Fibroblast of lung (primary cell): ENCODE results near the gene TMC2. TPM values are rescaled to one million over a fixed set of nuclear protein-coding genes. Genes with fewer than 3 reads are reported as not detected.

Source experiments
- DNase-seq, 2 donors: peaks; one replicate each; pipeline versions ENCODE4 v3.0.0 to v3.0.0-alpha.2; 2010; ENCODE audit warnings: low read depth in 2 of 2
- H2AFZ ChIP-seq: 2 replicates; pipeline ENCODE4 v1.5.1; 2012; ENCODE audit warnings: low read length, control low read depth, inconsistent platforms
- H3K27ac ChIP-seq: 2 replicates; pipeline ENCODE4 v1.5.1; 2011; ENCODE audit warnings: low read length, control low read depth; ENCODE audit not compliant: insufficient read depth
- H3K27me3 ChIP-seq: 2 replicates; pipeline ENCODE4 v1.5.1; 2011; ENCODE audit warnings: mild to moderate bottlenecking, low read length; ENCODE audit not compliant: control insufficient read depth, insufficient read depth
- H3K36me3 ChIP-seq: 2 replicates; pipeline ENCODE4 v1.5.1; 2011; ENCODE audit warnings: low read length; ENCODE audit not compliant: control insufficient read depth, insufficient read depth
- H3K4me1 ChIP-seq: 2 replicates; pipeline ENCODE4 v1.5.1; 2011; ENCODE audit warnings: low read length; ENCODE audit not compliant: control insufficient read depth, insufficient read depth; ENCODE audit errors: extremely low read depth
- H3K4me2 ChIP-seq: 2 replicates; pipeline ENCODE4 v1.5.1; 2011; ENCODE audit warnings: low read length, control low read depth; ENCODE audit not compliant: insufficient read depth; ENCODE audit errors: extremely low read depth
- H3K4me3 ChIP-seq, 4 experiments: fragments of 200-600 bp in 1 of 4; sonication (generic) in 1 of 4; replicated peaks in 1 of 4; 2 replicates each; pipeline ENCODE4 v1.5.1; 2011 to 2016; ENCODE audit warnings: low read length in 4 of 4, low read depth in 3 of 4, mild to moderate bottlenecking in 3 of 4, control low read depth in 2 of 4, inconsistent platforms in 1 of 4, mixed read lengths in 1 of 4; ENCODE audit not compliant: insufficient read depth in 1 of 4; ENCODE audit errors: control extremely low read depth in 1 of 4
- H3K79me2 ChIP-seq: 2 replicates; pipeline ENCODE4 v1.5.1; 2012; ENCODE audit warnings: mild to moderate bottlenecking, low read length, inconsistent platforms; ENCODE audit not compliant: control insufficient read depth, insufficient read depth
- H3K9ac ChIP-seq: 2 replicates; pipeline ENCODE4 v1.5.1; 2011; ENCODE audit warnings: mild to moderate bottlenecking, low read length, control low read depth; ENCODE audit not compliant: insufficient read depth
- H3K9me3 ChIP-seq: 2 replicates; pipeline ENCODE4 v1.5.1; 2012; ENCODE audit warnings: low read depth, low read length; ENCODE audit not compliant: control insufficient read depth, insufficient read depth
- H4K20me1 ChIP-seq: 2 replicates; pipeline ENCODE4 v1.5.1; 2011; ENCODE audit warnings: low read length; ENCODE audit not compliant: control insufficient read depth, insufficient read depth; ENCODE audit errors: extremely low read depth
- CTCF ChIP-seq, 2 donors: IDR thresholded peaks in 1 of 2; conservative IDR thresholded peaks in 1 of 2; 1 replicate in 1 of 2; 2 replicates in 1 of 2; pipeline ENCODE4 v1.5.1; 2011 to 2012; ENCODE audit warnings: low read length in 2 of 2, control low read depth in 1 of 2, inconsistent platforms in 1 of 2, low read depth in 1 of 2, mild to moderate bottlenecking in 1 of 2
- EZH2 ChIP-seq: IDR thresholded peaks from 2 replicates; pipeline ENCODE4 v1.5.1; 2012; ENCODE audit warnings: low read length, control low read depth, mild to moderate bottlenecking; ENCODE audit errors: missing control alignments
- polyA plus RNA-seq, 2 donors: library from polyadenylated mRNA; depleted of rRNA in 1 of 2; stranded (reverse) in 1 of 2; unstranded in 1 of 2; fragments of >200 nt; gene quantifications; 2 replicates each; pipeline ENCODE4 v1.2.1, GENCODE V29; 2011 to 2012; ENCODE audit warnings: missing spikeins in 1 of 2
- total RNA-seq: library from RNA; depleted of rRNA; stranded (reverse); fragments of >200 nt; gene quantifications from 2 replicates; pipeline ENCODE4 v1.2.1, GENCODE V29; 2014

TMC2 gene
- total and polyA plus RNA-seq, 2 donors (not counting 1 experiment from before 2014, with no cell fraction given): under 0.01 TPM; not detected in 1

- Histone ChIP-seq H4K20me1 (no peaks in the 10 kb centered on the region), H3K27ac (no peak overlapping the region), H3K27me3 (peaks cover 2% of the 10 kb centered on the region), H3K9me3 (no peaks in the 10 kb centered on the region), H3K4me2 (no peak overlapping the region), H2AFZ (no peak overlapping the region), H3K36me3 (no peaks in the 10 kb centered on the region), H3K4me3 (no peak overlapping the region), H3K79me2 (no peaks in the 10 kb centered on the region), H3K4me1 (no peaks in the 10 kb centered on the region), H3K9ac (no peak overlapping the region)
- no peak for TF ChIP-seq EZH2
- TF ChIP-seq CTCF (conservative IDR thresholded peaks at IDR 0.05 in 1 of 2, IDR thresholded peaks at IDR 0.05 in 1 of 2; ENCODE audit: low read depth in 1 of 2, low read length in 2 of 2): no peak
- DNase-seq: no peak
Observed at GRCh38 chr20:2610326-2610725, 74.0 kb downstream of the TMC2 start.

- H3K4me3 ChIP-seq: no peak overlapping the region
- no peaks in the 10 kb centered on the region for H3K9me3 ChIP-seq
- H3K9ac ChIP-seq: no peak overlapping the region
- H3K27ac ChIP-seq: no peak overlapping the region
- H3K79me2 ChIP-seq: no peaks in the 10 kb centered on the region
- H4K20me1 ChIP-seq: no peaks in the 10 kb centered on the region
- no peak for TF ChIP-seq CTCF (conservative IDR thresholded peaks at IDR 0.05 in 1 of 2, IDR thresholded peaks at IDR 0.05 in 1 of 2; ENCODE audit: low read depth in 1 of 2, low read length in 2 of 2)
- DNase-seq: no peak
- H3K36me3 ChIP-seq: no peaks in the 10 kb centered on the region
- H2AFZ ChIP-seq: no peak overlapping the region
- H3K4me1 ChIP-seq: no peaks in the 10 kb centered on the region
- no peak overlapping the region for H3K4me2 ChIP-seq
- H3K27me3 ChIP-seq: peaks cover 2% of the 10 kb centered on the region
Observed at GRCh38 chr20:2610941-2611720, 74.8 kb downstream of the TMC2 start.

- H2AFZ ChIP-seq: no peak overlapping the region
- no peaks in the 10 kb centered on the region for H3K36me3 ChIP-seq
- H4K20me1 ChIP-seq: no peaks in the 10 kb centered on the region
- H3K4me3 ChIP-seq: no peak overlapping the region
- no peaks in the 10 kb centered on the region for H3K4me1 ChIP-seq
- H3K9ac ChIP-seq: no peak overlapping the region
- no peak overlapping the region for H3K27ac ChIP-seq
- H3K4me2 ChIP-seq: no peak overlapping the region
- no peaks in the 10 kb centered on the region for H3K9me3 ChIP-seq
- TF ChIP-seq EZH2: no peak
- no peak for TF ChIP-seq CTCF (conservative IDR thresholded peaks at IDR 0.05 in 1 of 2, IDR thresholded peaks at IDR 0.05 in 1 of 2; ENCODE audit: low read depth in 1 of 2, low read length in 2 of 2)
- H3K27me3 ChIP-seq: peaks cover 4% of the 10 kb centered on the region
- H3K79me2 ChIP-seq: no peaks in the 10 kb centered on the region
- DNase-seq: no peak
Observed at GRCh38 chr20:2612073-2612472, 75.7 kb downstream of the TMC2 start.
